Caco-2 (cell line): ENCODE results near the gene ALPK3. TPM values are rescaled to one million over a fixed set of nuclear protein-coding genes. Genes with fewer than 3 reads are reported as not detected.

Source experiments
- BruUV-seq: library from RNA; stranded (reverse); fragments of 400-500 nt; replicated peaks from 2 replicates; lab custom pipeline; 2021; lab: Mats Ljungman, UMichigan
- CTCF ChIA-PET: fragments of 300-600 bp; sonication (Branson Sonifier 250); formaldehyde crosslinking; loops from one replicate; lab custom pipeline; 2022; ENCODE audit warnings: antibody characterized with exemption; lab: Charles Lee
- POLR2A ChIA-PET: fragments of 300-600 bp; sonication (Branson Sonifier 250); formaldehyde crosslinking; loops from one replicate; lab custom pipeline; 2022; ENCODE audit warnings: antibody characterized with exemption; lab: Charles Lee
- DNase-seq, 2 experiments: peaks; one replicate each; pipeline versions ENCODE4 v3.0.0 to v3.0.0-alpha.2; 2020 to 2022
- H3K27me3 ChIP-seq: replicated peaks from 2 replicates; pipeline ENCODE4 v1.6.0; 2011; ENCODE audit warnings: low read length; ENCODE audit not compliant: control insufficient read depth, insufficient read depth
- H3K36me3 ChIP-seq: 2 replicates; pipeline ENCODE4 v1.5.1; 2011; ENCODE audit warnings: low read length; ENCODE audit not compliant: control insufficient read depth, insufficient read depth
- H3K4me1 ChIP-seq: fragments of 250-450 bp; sonication (Bioruptor Pico); 2 replicates; pipeline ENCODE4 v1.5.1; 2020; ENCODE audit warnings: mild to moderate bottlenecking
- H3K4me3 ChIP-seq: 2 replicates; pipeline ENCODE4 v1.5.1; 2011; ENCODE audit warnings: low read depth, mild to moderate bottlenecking, control low read depth, low read length
- H3K9me3 ChIP-seq: fragments of 250-450 bp; sonication (Bioruptor Pico); 2 replicates; pipeline ENCODE4 v1.5.1; 2020; ENCODE audit warnings: mild to moderate bottlenecking, moderate library complexity
- H3K27ac Mint-ChIP-seq: one replicate; pipeline ENCODE4 v1.8.0; 2022; ENCODE audit warnings: mixed read lengths; ENCODE audit not compliant: unreplicated experiment
- H3K27me3 Mint-ChIP-seq: one replicate; pipeline ENCODE4 v1.8.0; 2022; ENCODE audit warnings: mixed read lengths; ENCODE audit not compliant: insufficient read depth, unreplicated experiment
- H3K36me3 Mint-ChIP-seq: one replicate; pipeline ENCODE4 v1.8.0; 2022; ENCODE audit warnings: mild to moderate bottlenecking, mixed read lengths; ENCODE audit not compliant: insufficient read depth, unreplicated experiment
- H3K4me1 Mint-ChIP-seq: one replicate; pipeline ENCODE4 v1.8.0; 2022; ENCODE audit warnings: low read depth, mixed read lengths; ENCODE audit not compliant: unreplicated experiment
- H3K4me3 Mint-ChIP-seq: one replicate; pipeline ENCODE4 v1.8.0; 2022; ENCODE audit warnings: mild to moderate bottlenecking, moderate library complexity, mixed read lengths; ENCODE audit not compliant: unreplicated experiment
- H3K9me3 Mint-ChIP-seq: one replicate; pipeline ENCODE4 v1.8.0; 2022; ENCODE audit warnings: mixed read lengths; ENCODE audit not compliant: unreplicated experiment
- intact Hi-C: fragments of 100-400 bp; cut with micrococcal nuclease; formaldehyde crosslinking; loops from one replicate; pipeline ENCODE4 v1.10.0; 2022; ENCODE audit not compliant: unreplicated experiment
- total RNA-seq: library from RNA; stranded (reverse); gene quantifications from 2 replicates; pipeline ENCODE4 v1.2.3, GENCODE V29; 2022
- TF ChIP-seq, protein P1 (sequence below), 2 experiments: fragments of 200-600 bp in 1 of 2; IDR thresholded peaks; 1 replicate in 1 of 2; 2 replicates in 1 of 2; pipeline versions ENCODE4 v1.5.1 to v1.8.0; 2011 to 2022; ENCODE audit warnings: antibody characterized with exemption in 1 of 2, control low read depth in 1 of 2, inconsistent platforms in 1 of 2, low read depth in 1 of 2, low read length in 1 of 2, mild to moderate bottlenecking in 1 of 2, moderate library complexity in 1 of 2; ENCODE audit not compliant: insufficient read depth in 1 of 2, severe bottlenecking in 1 of 2, unreplicated experiment in 1 of 2

The ALPK3 gene
- total RNA-seq, 1 experiment from 2014 or later: 0.43 TPM

DNA sequence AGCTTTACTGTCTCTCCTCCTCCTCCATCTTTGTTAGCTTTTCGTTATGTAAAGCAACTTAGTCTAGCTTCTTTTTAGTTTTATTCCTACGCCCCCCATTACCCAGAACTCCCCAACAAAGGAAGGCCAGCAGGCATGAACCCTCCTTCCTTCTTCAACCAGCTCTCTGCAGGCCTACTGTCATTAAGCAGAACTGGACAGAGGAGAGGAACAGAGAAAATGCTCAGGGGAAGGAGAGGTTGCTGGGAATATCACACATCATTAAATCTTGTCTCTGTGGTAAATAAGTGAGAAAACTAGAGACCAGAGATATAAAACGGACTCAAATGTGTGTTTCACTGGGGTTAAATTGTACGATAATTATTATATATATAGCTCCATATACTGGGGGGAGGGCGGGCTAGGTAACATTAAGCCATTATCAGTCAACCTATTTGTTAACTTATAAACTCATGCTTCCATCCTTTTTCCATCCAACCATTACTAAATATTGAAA lies 48.0 kb downstream of the ALPK3 start:
- no peak for DNase-seq
- H3K27ac Mint-ChIP-seq: no peak overlapping the region
- ChIA-PET CTCF (interaction anchor here (0.6 to 1.8 kb wide), 2 partner anchors 63 to 515 kb away, joined by 4 to 11 read pairs; partner anchors contain the start of gene AKAP13), POLR2A (no interaction called here)
- no peaks in the 10 kb centered on the region for H3K36me3 Mint-ChIP-seq
- H3K4me3 Mint-ChIP-seq: no peak overlapping the region
- Histone ChIP-seq H3K36me3 (no peaks in the 10 kb centered on the region), H3K4me3 (no peak overlapping the region), H3K9me3 (no peaks in the 10 kb centered on the region), H3K27me3 (no peaks in the 10 kb centered on the region), H3K4me1 (peaks cover 9% of the 10 kb centered on the region)
- intact Hi-C loops: no loop called here
- H3K9me3 Mint-ChIP-seq: no peaks in the 10 kb centered on the region
- H3K27me3 Mint-ChIP-seq: no peaks in the 10 kb centered on the region
- BruUV-seq: no TSS peak
- TF ChIP-seq, protein P1, sequence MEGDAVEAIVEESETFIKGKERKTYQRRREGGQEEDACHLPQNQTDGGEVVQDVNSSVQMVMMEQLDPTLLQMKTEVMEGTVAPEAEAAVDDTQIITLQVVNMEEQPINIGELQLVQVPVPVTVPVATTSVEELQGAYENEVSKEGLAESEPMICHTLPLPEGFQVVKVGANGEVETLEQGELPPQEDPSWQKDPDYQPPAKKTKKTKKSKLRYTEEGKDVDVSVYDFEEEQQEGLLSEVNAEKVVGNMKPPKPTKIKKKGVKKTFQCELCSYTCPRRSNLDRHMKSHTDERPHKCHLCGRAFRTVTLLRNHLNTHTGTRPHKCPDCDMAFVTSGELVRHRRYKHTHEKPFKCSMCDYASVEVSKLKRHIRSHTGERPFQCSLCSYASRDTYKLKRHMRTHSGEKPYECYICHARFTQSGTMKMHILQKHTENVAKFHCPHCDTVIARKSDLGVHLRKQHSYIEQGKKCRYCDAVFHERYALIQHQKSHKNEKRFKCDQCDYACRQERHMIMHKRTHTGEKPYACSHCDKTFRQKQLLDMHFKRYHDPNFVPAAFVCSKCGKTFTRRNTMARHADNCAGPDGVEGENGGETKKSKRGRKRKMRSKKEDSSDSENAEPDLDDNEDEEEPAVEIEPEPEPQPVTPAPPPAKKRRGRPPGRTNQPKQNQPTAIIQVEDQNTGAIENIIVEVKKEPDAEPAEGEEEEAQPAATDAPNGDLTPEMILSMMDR (IDR thresholded peaks at IDR 0.05; ENCODE audit: insufficient read depth in 1 of 2, low read depth in 1 of 2, low read length in 1 of 2, severe bottlenecking in 1 of 2, unreplicated experiment in 1 of 2): no peak
- H3K4me1 Mint-ChIP-seq: no peaks in the 10 kb centered on the region

DNA sequence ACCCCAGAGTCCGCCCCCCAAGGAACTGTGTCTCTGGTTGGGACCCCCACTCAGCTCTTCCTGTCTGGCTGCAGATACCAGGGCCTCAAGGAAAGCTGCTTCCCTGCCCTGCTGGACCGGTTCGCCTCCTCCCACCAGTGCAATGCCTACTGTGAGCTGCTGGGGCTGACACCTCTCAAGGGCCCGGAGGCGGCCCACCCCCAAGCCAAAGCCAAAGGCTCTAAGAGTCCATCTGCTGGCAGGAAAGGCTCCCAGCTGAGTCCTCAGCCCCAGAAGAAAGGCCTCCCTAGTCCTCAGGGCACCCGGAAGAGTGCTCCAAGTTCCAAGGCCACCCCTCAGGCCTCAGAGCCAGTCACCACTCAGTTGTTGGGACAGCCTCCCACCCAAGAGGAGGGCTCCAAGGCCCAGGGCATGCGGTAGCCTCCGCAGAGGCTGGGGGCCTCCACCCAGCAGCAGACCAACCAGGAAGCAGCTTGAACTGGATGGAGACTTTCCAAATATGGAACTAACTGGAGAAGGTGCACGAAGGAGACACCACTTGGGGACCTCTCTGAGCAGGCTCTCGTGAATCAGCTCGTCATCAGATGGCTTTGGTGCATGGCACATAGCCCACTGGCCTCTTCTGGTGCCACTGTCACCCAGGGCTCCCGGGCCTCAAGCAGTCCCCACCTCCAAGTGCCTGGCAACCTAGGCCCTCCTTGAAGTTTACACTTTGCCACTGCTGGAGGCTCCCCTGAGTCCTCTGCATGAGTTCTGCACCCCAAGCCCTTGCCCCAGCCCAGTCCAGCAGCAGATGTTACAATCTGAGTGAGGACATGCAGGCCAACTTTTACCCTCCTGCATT lies 51.1 kb downstream of the ALPK3 start:
- Histone ChIP-seq H3K27me3 (no peaks in the 10 kb centered on the region), H3K4me3 (no peak overlapping the region), H3K4me1 (peaks cover 9% of the 10 kb centered on the region), H3K9me3 (no peaks in the 10 kb centered on the region), H3K36me3 (no peaks in the 10 kb centered on the region)
- ChIA-PET POLR2A (no interaction called here), CTCF (interaction anchor here (0.6 kb wide), 1 partner anchor 8 kb away, joined by 3 read pairs; no protein-coding TSS in a partner anchor)
- no peaks in the 10 kb centered on the region for H3K4me1 Mint-ChIP-seq
- no peaks in the 10 kb centered on the region for H3K9me3 Mint-ChIP-seq
- H3K27ac Mint-ChIP-seq: no peak overlapping the region
- H3K36me3 Mint-ChIP-seq: no peaks in the 10 kb centered on the region
- intact Hi-C loops: no loop called here
- no peaks in the 10 kb centered on the region for H3K27me3 Mint-ChIP-seq
- no peak overlapping the region for H3K4me3 Mint-ChIP-seq
- BruUV-seq: no TSS peak
- DNase-seq: no peak
- TF ChIP-seq, protein P1 (IDR thresholded peaks at IDR 0.05; ENCODE audit: insufficient read depth in 1 of 2, low read depth in 1 of 2, low read length in 1 of 2, severe bottlenecking in 1 of 2, unreplicated experiment in 1 of 2): no peak

DNA sequence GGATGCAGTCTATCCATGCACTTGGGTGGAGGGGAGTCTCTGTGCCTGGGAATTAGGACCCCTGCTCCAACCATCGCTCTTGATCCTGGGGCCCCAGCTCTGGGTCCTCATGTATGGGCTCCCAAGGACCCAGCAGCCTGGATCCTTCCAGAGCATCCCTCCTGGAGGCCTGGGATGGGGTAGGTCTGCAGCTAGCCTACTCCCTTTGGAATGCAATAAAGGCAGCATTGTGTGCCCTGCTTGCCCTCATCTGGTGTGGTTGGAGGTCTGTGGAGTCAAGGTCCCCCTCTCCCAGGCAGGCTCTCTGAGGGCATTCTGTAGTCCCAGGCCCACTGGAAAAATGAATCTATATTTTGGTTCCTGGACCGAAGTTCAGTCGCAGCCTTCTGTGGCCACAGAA lies 52.4 kb downstream of the ALPK3 start:
- no peaks in the 10 kb centered on the region for H3K27me3 ChIP-seq
- BruUV-seq: no TSS peak
- H3K36me3 Mint-ChIP-seq: no peaks in the 10 kb centered on the region
- no peaks in the 10 kb centered on the region for H3K4me1 Mint-ChIP-seq
- TF ChIP-seq, protein P1 (IDR thresholded peaks at IDR 0.05; ENCODE audit: insufficient read depth in 1 of 2, low read depth in 1 of 2, low read length in 1 of 2, severe bottlenecking in 1 of 2, unreplicated experiment in 1 of 2): no peak
- no peaks in the 10 kb centered on the region for H3K36me3 ChIP-seq
- no peaks in the 10 kb centered on the region for H3K27me3 Mint-ChIP-seq
- no peak overlapping the region for H3K4me3 Mint-ChIP-seq
- ChIA-PET POLR2A (no interaction called here), CTCF (no interaction called here)
- H3K27ac Mint-ChIP-seq: no peak overlapping the region
- H3K4me3 ChIP-seq: no peak overlapping the region
- H3K9me3 ChIP-seq: no peaks in the 10 kb centered on the region
- H3K9me3 Mint-ChIP-seq: no peaks in the 10 kb centered on the region
- no peaks in the 10 kb centered on the region for H3K4me1 ChIP-seq
- intact Hi-C loops: no loop called here
- DNase-seq: no peak
